Measurements from ENCODE around the gene ARPC2. TPM values are rescaled to one million over a fixed set of nuclear protein-coding genes. Genes with fewer than 3 reads are reported as not detected.

ARPC2 gene
- total and polyA plus RNA-seq, 7 donors: 150 to 274 (median 198) TPM

DNA sequence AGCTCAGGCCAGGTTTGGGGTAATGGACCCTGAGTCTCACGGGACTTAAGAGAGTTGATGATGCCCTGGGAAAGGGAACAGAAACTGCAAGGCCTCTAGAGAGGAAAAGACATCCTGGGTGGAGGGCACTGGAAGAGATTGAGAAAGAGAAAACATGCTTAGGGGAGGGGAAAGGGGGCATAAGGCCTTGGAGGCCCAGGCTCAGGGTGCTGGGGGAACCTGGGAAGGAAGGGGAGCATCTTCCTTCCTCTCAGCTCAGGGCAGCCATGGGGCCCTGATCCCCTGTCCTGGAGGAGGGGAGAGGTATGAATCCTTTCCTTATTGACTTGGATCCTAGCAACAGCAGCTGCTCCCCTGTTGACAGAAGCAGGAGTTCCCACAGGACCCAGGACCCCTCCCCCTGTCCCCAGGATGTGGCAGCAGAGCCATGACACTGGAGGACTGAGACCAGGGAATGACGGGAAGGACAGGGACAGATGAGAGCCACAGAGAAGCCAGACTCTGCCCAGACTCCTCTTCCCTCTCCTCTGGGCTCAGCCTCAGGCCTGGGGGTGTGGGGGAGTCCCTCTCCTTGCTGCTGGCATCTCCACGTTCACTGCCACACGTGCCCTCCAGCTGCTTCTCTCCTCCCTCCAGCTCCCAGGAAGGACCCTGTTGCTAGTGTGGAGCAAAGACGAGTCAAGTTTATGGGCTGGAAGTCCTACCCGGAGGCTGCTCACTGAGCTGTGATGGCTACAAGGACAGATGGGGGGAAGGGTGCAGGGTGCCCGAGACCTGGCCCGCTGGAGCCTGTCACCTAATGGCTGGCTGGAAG, 44.6 kb downstream of the ARPC2 start:
- Histone ChIP-seq H3K4me3 (no peak overlapping the region), H3K27me3 (ENCODE audit: insufficient read depth in 3 of 3, low read length in 2 of 3) (no peaks in the 10 kb centered on the region), H3K27ac (no peak overlapping the region), H3K9me3 (no peaks in the 10 kb centered on the region), H3K36me3 (ENCODE audit: insufficient read depth in 1 of 2, low read depth in 1 of 2) (peaks cover 7 to 39% of the 10 kb centered on the region in 2 donors), H3K4me1 (peaks cover 8% of the 10 kb centered on the region)
- intact Hi-C loops (cut with DNase I): no loop called here
- no peak for DNase-seq
- WGBS, 3 donors: 59 to 63% (median 60%) methylated on average over 8 of the region's 8 CpGs
- ATAC-seq: no peak
- TF ChIP-seq, protein P1, sequence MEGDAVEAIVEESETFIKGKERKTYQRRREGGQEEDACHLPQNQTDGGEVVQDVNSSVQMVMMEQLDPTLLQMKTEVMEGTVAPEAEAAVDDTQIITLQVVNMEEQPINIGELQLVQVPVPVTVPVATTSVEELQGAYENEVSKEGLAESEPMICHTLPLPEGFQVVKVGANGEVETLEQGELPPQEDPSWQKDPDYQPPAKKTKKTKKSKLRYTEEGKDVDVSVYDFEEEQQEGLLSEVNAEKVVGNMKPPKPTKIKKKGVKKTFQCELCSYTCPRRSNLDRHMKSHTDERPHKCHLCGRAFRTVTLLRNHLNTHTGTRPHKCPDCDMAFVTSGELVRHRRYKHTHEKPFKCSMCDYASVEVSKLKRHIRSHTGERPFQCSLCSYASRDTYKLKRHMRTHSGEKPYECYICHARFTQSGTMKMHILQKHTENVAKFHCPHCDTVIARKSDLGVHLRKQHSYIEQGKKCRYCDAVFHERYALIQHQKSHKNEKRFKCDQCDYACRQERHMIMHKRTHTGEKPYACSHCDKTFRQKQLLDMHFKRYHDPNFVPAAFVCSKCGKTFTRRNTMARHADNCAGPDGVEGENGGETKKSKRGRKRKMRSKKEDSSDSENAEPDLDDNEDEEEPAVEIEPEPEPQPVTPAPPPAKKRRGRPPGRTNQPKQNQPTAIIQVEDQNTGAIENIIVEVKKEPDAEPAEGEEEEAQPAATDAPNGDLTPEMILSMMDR (IDR thresholded peaks at IDR 0.05): no peak

DNA sequence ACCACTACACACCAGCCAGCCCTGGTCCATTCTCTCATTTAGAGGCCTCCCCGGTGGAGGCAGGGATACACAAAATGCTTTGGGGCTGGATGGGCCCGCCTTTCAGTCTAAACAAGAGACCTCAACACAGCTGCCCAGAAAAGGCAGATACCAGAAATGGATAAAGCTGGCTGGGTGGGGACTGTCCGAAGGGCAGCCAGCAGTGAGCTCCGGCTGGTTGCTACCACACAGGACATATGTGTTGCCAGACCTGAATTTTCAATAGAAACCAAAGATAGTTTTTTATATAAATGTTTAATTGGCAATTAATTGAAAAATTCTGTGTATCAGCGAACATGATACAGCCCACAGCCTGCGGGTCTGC, 45.2 kb downstream of the ARPC2 start:
- ATAC-seq (no peak), DNase-seq (no peak)
- H3K36me3 ChIP-seq (ENCODE audit: insufficient read depth in 1 of 2, low read depth in 1 of 2): peaks cover 7 to 43% of the 10 kb centered on the region in 2 donors
- intact Hi-C loops (cut with DNase I): no loop called here
- H3K4me1 ChIP-seq: peaks cover 8% of the 10 kb centered on the region
- WGBS, 3 donors: 76 to 81% (median 78%) methylated on average over 6 of the region's 6 CpGs
- no peak overlapping the region for H3K4me3 ChIP-seq
- H3K27me3 ChIP-seq (ENCODE audit: insufficient read depth in 3 of 3, low read length in 2 of 3): no peaks in the 10 kb centered on the region
- no peaks in the 10 kb centered on the region for H3K9me3 ChIP-seq
- no peak overlapping the region for H3K27ac ChIP-seq
- TF ChIP-seq, protein P1 (IDR thresholded peaks at IDR 0.05): no peak

DNA sequence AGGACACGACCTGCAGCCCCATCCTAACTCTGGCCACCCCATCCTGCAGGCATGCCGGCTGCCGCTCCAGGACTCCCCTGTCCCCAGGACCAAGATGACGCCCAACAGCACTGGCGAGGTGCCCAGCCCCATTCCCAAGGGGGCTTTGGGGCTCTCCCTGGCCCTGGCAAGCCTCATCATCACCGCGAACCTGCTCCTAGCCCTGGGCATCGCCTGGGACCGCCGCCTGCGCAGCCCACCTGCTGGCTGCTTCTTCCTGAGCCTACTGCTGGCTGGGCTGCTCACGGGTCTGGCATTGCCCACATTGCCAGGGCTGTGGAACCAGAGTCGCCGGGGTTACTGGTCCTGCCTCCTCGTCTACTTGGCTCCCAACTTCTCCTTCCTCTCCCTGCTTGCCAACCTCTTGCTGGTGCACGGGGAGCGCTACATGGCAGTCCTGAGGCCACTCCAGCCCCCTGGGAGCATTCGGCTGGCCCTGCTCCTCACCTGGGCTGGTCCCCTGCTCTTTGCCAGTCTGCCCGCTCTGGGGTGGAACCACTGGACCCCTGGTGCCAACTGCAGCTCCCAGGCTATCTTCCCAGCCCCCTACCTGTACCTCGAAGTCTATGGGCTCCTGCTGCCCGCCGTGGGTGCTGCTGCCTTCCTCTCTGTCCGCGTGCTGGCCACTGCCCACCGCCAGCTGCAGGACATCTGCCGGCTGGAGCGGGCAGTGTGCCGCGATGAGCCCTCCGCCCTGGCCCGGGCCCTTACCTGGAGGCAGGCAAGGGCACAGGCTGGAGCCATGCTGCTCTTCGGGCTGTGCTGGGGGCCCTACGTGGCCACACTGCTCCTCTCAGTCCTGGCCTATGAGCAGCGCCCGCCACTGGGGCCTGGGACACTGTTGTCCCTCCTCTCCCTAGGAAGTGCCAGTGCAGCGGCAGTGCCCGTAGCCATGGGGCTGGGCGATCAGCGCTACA, 45.9 kb downstream of the ARPC2 start:
- Histone ChIP-seq H3K36me3 (ENCODE audit: insufficient read depth in 1 of 2, low read depth in 1 of 2) (peaks cover 7 to 50% of the 10 kb centered on the region in 2 donors), H3K4me1 (peaks cover 11% of the 10 kb centered on the region), H3K27ac (no peak overlapping the region), H3K9me3 (no peaks in the 10 kb centered on the region), H3K27me3 (ENCODE audit: insufficient read depth in 3 of 3, low read length in 2 of 3) (no peaks in the 10 kb centered on the region), H3K4me3 (no peak overlapping the region)
- DNase-seq (peak in 1 of 2 donors; percentile 60), ATAC-seq (no peak)
- TF ChIP-seq, protein P1 (IDR thresholded peaks at IDR 0.05): no peak
- WGBS, 3 donors: 72 to 82% (median 75%) methylated on average over 33 to 39 of the region's 39 CpGs
- intact Hi-C loops (cut with DNase I): no loop called here

DNA sequence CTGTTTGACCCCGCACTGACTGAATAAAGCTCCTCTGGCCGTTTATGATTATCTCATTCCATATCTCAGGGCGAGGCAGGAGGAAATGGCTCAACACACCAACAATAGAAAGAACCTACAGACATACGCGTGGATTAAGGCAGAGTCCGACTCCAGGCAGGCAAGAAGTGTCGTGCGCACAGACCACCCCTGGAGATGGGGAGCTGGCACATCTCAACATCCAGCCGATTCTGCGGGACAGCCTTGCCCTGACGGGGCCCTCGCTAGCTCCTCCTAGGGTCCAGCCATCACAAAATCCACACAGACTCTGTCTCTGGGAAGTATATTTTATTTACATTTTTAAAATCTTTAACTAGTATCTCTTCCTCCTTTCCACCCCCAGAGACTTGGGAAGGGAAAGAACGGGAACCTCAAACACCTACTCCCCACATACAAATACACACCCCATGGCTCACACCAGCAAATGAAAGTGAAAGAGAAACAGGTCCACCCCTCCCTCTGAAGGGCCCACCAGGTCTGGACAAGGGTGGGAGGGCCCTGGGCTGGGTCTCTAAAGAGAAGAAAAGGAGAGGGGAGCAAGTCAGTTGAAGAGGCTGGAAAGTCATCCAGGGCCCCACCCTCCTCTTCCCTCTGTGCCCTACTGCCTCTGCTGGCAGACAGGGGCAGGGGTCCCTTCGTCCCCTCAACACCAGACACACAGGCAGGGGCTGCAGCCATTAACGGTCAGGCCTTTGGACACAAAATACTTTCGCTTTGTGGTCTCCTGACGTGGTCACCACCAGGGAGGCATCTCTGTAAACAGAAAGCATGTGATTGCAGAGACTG, 47.0 kb downstream of the ARPC2 start:
- Histone ChIP-seq H3K4me3 (no peak overlapping the region), H3K27me3 (ENCODE audit: insufficient read depth in 3 of 3, low read length in 2 of 3) (no peaks in the 10 kb centered on the region), H3K4me1 (peaks cover 19% of the 10 kb centered on the region), H3K27ac (no peak overlapping the region), H3K36me3 (ENCODE audit: insufficient read depth in 1 of 2, low read depth in 1 of 2) (peaks cover 7 to 56% of the 10 kb centered on the region in 2 donors), H3K9me3 (no peaks in the 10 kb centered on the region)
- WGBS, 3 donors: 80 to 84% (median 82%) methylated on average over 17 of the region's 17 CpGs
- intact Hi-C loops (cut with DNase I): no loop called here
- TF ChIP-seq, protein P1 (IDR thresholded peaks at IDR 0.05): no peak
- DNase-seq (peak in 1 of 2 donors; percentile 46), ATAC-seq (no peak)

Measured in psoas muscle (tissue), 8 donors.